HG03280 (cell line): ENCODE data around the gene VMO1.

Experiments used
- ATAC-seq: cut with Tn5 transposase; IDR thresholded peaks from one replicate; pipeline ENCODE4 v1.9.1; 2021; ENCODE audit warnings: mild to moderate bottlenecking, moderate library complexity; ENCODE audit not compliant: unreplicated experiment

VMO1 gene

GRCh38 chr17:4766201-4766600, 20.0 kb downstream of the VMO1 start:
- ATAC-seq, result no peak

DNA sequence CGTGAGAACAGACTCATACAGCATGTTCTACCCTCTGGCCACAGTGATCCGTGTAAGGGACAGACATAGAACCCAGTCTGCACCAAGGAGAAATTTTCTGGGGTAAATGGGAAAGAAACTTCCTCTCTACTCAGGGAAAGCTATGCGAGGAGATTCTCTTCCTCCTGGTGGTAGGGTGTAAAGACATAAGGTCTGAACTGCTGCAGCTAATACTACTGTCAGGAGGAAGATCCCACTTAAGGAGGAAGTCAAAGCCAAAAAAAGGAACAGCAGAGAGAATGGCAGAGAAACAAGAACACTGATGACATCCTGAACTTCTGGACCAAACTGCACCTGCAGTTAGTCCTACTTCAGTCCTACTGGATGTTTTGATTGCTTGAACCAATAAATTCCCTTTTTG, 21.6 kb downstream of the VMO1 start:
- no peak for ATAC-seq

DNA sequence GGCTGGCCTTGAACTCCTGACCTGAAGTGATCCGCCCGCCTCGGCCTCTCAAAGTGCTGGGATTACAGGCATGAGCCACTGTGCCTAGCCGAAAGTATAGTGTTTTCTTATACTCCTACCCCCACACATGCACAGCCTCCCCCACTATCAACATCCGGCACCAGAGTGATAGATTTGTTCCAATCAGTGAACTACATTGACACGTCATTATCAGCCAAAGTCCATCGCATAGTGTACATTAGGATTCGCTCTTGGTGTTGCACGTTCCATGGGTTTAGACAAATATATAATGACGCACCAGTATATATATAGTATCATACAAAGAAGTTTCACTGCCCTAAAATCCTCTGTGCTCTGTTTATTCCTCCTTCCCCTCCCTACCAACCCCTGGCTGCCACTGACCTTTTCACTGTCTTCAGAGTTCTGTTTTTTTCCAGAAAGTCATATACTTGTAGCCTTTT, 26.4 kb downstream of the VMO1 start:
- ATAC-seq, result no peak

DNA sequence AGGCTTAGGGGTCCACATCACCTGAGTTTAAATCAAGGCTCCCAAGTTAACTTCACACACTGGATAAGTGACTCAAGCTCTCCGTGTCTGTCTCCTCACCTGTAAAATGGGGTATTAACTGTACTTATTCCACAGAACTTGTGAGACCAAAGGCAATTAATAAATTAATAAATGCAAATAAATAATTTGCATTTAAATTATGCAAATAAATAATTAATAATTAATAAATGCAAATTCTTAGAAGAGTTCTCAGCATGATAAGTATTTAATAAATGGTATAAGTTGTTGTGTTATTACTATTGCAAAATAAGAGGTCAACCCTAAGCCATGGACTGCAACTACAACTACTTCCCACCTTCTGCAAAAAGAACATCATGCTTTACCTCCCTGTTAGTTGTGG, 32.8 kb downstream of the VMO1 start:
- no peak for ATAC-seq

DNA sequence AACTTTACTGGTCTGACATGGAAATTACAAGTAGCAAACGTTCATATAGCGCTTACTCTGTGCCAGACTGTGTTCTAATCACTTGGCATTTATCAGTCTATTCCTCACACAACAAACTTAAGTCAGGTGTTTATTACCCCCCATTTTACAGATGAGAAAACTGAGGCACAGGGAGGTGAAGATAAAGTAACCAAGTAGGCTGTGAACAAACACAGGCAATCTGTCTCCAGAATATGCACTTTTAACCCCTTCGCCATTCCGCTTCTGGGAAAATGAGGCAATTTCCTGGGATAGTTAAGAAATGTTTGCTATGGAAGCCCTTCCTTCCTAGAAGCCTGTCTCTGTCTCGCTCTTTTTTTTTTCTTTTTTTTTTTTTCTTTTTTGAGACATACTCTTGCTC, 34.2 kb downstream of the VMO1 start:
- ATAC-seq, result no peak

DNA sequence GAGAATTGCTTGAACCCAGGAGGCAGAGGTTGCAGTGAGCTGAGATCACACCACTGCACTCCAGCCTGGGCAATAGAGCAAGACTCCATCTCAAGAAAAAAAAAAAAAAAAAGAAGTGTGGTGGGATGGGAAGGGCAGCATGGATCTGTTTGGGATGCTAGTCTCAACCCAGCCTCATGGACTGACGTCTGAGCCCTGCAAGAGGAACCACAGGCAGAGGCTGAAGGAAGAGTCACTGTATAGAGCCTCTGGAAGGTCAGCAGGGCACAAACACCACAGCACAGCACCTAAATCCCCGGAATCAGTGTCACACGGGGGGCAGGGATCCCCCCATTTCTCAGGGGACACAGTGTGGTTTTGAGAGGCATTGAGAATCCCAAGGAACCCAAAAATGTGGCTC, 35.6 kb downstream of the VMO1 start:
- no peak for ATAC-seq

GRCh38 chr17:4748686-4749085, 37.5 kb downstream of the VMO1 start:
- ATAC-seq, result no peak

- ATAC-seq, result no peak
Measured at GRCh38 chr17:4747847-4748246, 38.3 kb downstream of the VMO1 start.

GRCh38 chr17:4744999-4745969, 40.9 kb downstream of the VMO1 start:
- no peak for ATAC-seq

- ATAC-seq, result no peak
Measured at GRCh38 chr17:4743898-4744297, 42.3 kb downstream of the VMO1 start.

DNA sequence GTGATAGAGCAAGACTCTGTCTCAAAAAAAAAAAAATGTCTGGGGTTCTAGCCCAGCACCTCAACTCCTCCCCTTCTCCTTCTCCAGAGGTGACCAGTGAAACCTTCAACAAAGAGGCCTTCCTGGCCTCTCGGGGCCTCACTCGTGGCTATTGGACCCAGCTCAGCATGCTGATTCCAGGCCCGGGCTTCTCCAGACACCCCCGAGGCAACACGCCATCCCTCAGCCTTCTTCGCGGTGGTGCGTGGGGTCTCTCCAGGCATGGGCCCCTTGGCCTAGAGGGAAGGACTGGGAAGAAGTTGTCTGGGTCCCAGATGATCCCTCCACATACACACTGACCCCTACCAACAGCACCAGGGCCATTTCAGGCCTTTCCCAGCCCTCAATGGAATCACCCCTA, 42.9 kb downstream of the VMO1 start:
- ATAC-seq, result no peak

DNA sequence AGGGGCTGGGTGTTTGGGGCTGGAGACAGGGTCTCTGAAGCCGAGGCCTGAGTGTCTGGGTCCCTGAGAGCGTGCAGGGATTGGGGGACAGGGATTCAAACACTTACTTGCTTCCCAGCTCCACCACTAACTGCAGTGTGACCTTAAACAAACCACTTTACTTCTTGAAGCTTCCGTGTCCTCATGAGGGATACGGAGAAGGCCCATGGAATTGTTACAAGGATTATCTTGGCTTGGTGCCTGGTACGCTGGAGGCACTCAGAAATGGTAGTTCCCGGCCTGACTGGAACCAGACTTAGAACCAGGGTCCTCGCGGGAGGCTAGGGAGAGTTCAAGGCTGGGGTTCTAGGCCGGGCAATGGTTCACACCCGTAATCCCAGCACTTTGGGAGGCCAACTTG, 43.5 kb downstream of the VMO1 start:
- no peak for ATAC-seq

DNA sequence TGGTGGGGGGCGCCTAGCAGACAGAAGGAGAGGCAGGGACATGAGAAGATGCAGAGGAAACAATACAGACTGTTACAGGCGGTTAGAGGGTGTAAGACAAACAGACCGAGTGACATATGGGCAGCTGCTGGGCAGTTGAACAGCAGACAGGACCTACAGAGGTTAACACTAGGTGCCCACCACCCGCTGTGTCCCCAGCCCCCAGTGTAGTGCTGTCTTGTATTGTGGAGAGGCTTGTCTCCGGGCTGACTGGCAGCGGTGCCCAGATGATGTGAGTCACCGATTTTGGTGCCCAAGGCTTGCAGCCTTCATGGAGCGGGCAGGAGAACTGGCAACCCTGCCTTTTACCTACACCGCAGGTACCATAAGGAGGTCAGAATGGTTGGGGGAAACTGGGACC, 44.0 kb downstream of the VMO1 start:
- no peak for ATAC-seq

DNA sequence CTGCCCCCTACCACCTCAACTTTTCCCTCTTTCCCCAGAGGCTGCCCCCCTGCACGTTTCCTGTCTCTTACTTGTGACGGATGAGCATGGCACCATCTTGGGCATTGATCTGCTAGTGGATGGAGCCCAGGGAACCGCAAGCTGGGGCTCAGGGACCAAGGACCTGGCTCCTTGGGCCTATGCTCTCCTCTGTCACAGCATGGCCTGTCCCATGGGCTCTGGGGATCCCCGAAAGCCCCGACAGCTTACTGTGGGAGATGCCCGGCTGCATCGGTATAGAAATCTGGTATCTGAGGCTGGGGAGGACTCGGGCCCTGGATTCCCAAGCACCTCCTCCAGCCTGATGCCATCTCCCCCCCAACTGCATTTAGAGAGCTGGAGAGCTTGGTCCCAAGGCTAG, 44.6 kb downstream of the VMO1 start:
- ATAC-seq, result no peak

DNA sequence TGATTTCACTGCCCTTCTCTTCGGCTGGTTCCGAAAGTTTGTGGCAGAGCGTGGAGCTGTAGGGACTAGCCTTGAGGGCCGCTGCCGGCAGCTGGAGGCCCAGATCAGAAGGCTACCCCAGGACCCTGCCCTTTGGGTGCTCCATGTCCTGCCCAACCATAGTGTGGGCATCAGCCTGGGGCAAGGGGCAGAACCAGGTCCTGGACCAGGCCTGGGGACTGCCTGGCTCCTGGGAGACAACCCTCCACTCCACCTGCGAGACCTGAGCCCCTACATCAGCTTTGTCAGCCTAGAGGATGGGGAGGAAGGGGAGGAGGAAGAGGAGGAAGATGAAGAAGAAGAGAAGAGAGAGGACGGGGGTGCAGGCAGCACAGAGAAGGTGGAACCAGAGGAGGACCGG, 45.6 kb downstream of the VMO1 start:
- ATAC-seq, result no peak

- ATAC-seq, result no peak
Measured at GRCh38 chr17:4740025-4740351, 46.2 kb downstream of the VMO1 start.

DNA sequence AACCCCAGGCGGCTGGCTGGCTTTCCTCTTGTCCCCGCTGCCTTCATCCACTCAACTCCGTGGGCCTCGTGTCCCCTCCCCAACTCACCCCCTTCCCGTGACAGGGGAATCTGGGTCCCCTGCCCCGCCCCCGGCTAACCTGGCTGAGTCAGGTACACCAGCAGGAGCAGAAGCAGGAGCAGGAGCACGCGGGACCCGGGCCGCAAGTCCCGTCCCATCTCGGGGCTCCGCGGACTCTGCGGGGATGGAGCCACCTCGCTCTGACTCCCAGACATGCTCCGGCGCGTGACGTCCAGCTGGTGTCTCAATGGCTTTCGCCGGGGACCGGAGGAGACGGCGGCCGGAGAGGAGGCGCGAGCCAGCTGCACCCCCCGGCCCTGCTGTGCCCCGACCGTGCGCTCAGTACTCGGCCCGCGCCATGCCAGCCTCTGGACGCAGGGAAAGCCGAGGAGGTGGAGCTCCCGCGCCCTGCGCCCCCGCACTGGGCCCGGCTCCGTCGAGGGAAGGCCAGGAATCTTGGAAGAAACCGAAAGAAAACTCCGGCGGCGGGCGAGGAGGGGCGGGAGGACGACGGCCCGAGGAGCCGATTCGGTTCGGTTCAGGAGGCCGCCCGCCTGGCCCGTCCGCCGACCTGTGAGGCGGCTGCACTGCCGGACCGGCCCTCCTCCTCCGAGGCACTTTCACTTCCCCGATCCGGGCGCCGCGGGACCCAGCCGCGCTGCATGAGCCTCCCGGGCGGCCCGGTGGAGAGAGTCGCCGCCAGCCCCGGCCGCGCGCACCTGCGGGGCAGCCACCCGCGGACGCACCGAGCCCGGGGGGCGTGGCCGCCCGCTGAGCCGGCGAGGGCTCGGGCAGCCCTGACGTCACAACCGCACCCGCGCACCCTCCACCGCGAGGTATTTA, 46.8 kb downstream of the VMO1 start, which contains the start of the genes CXCL16 and ZMYND15:
TSS of gene CXCL16 (minus strand) at position 807 of the 903 bp plus-strand sequence. CDS start at position 218, 589 bp downstream.
TSS of gene ZMYND15 (plus strand) at position 712 of the 903 bp plus-strand sequence. CDS start 716 bp downstream, outside the sequence.
- peak; percentile 49 for ATAC-seq

- ATAC-seq, result no peak
Measured at GRCh38 chr17:4738136-4739121, 47.7 kb downstream of the VMO1 start.

DNA sequence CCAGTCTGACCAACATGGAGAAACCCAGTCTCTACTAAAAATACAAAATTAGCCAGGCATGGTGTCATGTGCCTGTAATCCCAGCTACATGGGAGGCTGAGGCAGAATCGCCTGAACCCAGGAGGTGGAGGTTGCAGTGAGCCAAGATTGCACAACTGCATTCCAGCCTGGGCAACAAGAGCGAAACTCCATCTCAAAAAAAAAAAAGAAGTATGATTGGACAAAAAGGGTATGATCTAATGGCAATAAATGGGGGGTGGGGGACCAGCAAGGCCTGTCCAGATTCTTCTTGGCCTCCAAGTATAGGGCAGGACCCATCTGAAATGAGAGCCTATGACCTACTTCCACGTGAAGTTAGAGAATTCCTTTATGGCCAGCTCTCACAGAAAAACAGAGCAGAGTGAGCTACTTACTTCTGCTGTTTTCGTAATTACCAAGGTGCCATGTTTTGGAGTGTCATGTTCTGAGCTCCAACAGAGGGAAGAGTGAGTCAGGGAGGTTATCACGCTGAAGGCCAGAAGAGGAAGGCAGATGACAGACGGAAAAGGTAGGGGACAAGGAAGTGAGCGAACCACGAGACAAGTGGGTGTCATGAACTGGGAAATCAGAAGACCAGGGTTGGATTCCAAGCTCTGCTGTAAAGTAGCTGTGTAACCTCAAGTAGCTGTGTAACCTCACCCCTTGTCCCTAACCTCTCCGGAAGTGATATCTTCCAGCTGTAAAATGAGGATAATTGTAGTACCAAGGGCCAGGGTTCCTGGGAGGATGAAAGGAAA, 50.1 kb downstream of the VMO1 start:
- ATAC-seq, result no peak
